Lower lobe of right lung (tissue), 2 donors: ENCODE measurements around the gene RERG. TPM values are rescaled to one million over a fixed set of nuclear protein-coding genes. Genes with fewer than 3 reads are reported as not detected.
A peak's percentile ranks its signal among the peaks of the same experiment; 100 is the strongest.

Source experiments
- ATAC-seq, 2 donors: fragments of 200-7000 bp; cut with Tn5 transposase; one replicate each; pipeline ENCODE4 v1.9.1; 2020 to 2022; ENCODE audit warnings: mild to moderate bottlenecking in 2 of 2, moderate library complexity in 2 of 2
- DNase-seq: peaks from one replicate; pipeline ENCODE4 v3.0.0-alpha.2; 2020
- H3K27ac ChIP-seq: fragments of 200-600 bp; one replicate; pipeline ENCODE4 v1.8.0; 2022
- H3K27me3 ChIP-seq: fragments of 200-600 bp; one replicate; pipeline ENCODE4 v1.8.0; 2022; ENCODE audit warnings: low read depth
- H3K36me3 ChIP-seq: fragments of 200-600 bp; one replicate; pipeline ENCODE4 v1.8.0; 2022; ENCODE audit warnings: mild to moderate bottlenecking
- H3K4me1 ChIP-seq: fragments of 200-600 bp; one replicate; pipeline ENCODE4 v1.8.0; 2022
- H3K4me3 ChIP-seq: fragments of 200-600 bp; one replicate; pipeline ENCODE4 v1.8.0; 2022; ENCODE audit warnings: mild to moderate bottlenecking
- H3K9me3 ChIP-seq: fragments of 200-600 bp; one replicate; pipeline ENCODE4 v1.8.0; 2022
- CTCF ChIP-seq: fragments of 200-600 bp; IDR thresholded peaks from one replicate; pipeline ENCODE4 v1.8.0; 2022; ENCODE audit warnings: antibody characterized with exemption, mild to moderate bottlenecking
- intact Hi-C: fragments of 100-400 bp; cut with DNase I; formaldehyde crosslinking; loops from one replicate; pipeline ENCODE4 v1.11.0; 2022
- long read RNA-seq: library from polyadenylated mRNA; unstranded; transcript quantifications from one replicate; pipeline ENCODE4 v2.0.0, GENCODE V29; 2021
- total RNA-seq: library from RNA; stranded (reverse); fragmentation: NEBNext Ultra II Directional; extraction: Animal tissue kit (Norgen Biotek cat#: 25700); gene quantifications from one replicate; pipeline ENCODE4 v1.2.1, GENCODE V29; 2021
- donor health status: DM: no; HTN: yes; CAD: no; lungs with severe emphysema.

The RERG gene
- 9.0 TPM for total RNA-seq
- long read RNA-seq, transcript RERG-201 (5 exons, 2,264 nt), result major isoform, 16 of 23 reads
- long read RNA-seq, partial matches to known transcripts, result 3 of 23 reads
- long read RNA-seq, other reads (novel, unspliced or antisense), result 3 of 23 reads

GRCh38 chr12:15220915-15221885 is at the start of gene RERG:
Gene RERG, minus strand, starts transcription at chr12:15221417. Its CDS starts 3,928 bp downstream, at chr12:15217489.
- intact Hi-C loops, result no loop called here
- H3K4me1 ChIP-seq, result peaks cover 16% of the 10 kb centered on the region
- peaks cover 7% of the 10 kb centered on the region for H3K27me3 ChIP-seq
- ATAC-seq, result peak; percentile 99 to 100
- peak; percentile 98 for TF ChIP-seq CTCF
- no peaks in the 10 kb centered on the region for H3K9me3 ChIP-seq
- H3K36me3 ChIP-seq, result no peaks in the 10 kb centered on the region
- H3K4me3 ChIP-seq, result peak within 1 kb of the TSS; percentile 60
- peak; percentile 80 for DNase-seq
- peak within 1 kb of the TSS; percentile 85 for H3K27ac ChIP-seq

- Histone ChIP-seq H3K36me3 (no peaks in the 10 kb centered on the region), H3K27me3 (no peaks in the 10 kb centered on the region), H3K4me3 (no peak overlapping the region), H3K9me3 (no peaks in the 10 kb centered on the region), H3K27ac (no peak overlapping the region), H3K4me1 (peaks cover 21% of the 10 kb centered on the region)
- no peak for DNase-seq
- no peak for ATAC-seq
- intact Hi-C loops, result loop anchor here (10.0 kb wide), 1 partner anchor 254 kb away; no protein-coding TSS in a partner anchor
- TF ChIP-seq CTCF, result no peak
These were observed 49.4 kb upstream of the RERG start for GRCh38 chr12:15270591-15270990.

- ATAC-seq (peak; percentile 78 to 79), DNase-seq (no peak)
- Histone ChIP-seq H3K4me3 (no peak overlapping the region), H3K36me3 (no peaks in the 10 kb centered on the region), H3K27ac (no peak overlapping the region), H3K27me3 (no peaks in the 10 kb centered on the region), H3K9me3 (no peaks in the 10 kb centered on the region), H3K4me1 (peaks cover 6% of the 10 kb centered on the region)
- TF ChIP-seq CTCF, result peak; percentile 86
- intact Hi-C loops, result no loop called here
These were observed 47.8 kb upstream of the RERG start for GRCh38 chr12:15268927-15269552.

- Histone ChIP-seq H3K4me1 (no peaks in the 10 kb centered on the region), H3K4me3 (no peak overlapping the region), H3K27me3 (no peaks in the 10 kb centered on the region), H3K27ac (no peak overlapping the region), H3K9me3 (no peaks in the 10 kb centered on the region), H3K36me3 (no peaks in the 10 kb centered on the region)
- TF ChIP-seq CTCF, result no peak
- no peak for DNase-seq
- no peak for ATAC-seq
- intact Hi-C loops, result no loop called here
These were observed 47.1 kb upstream of the RERG start for GRCh38 chr12:15268309-15268708.

- H3K27ac ChIP-seq, result no peak overlapping the region
- H3K36me3 ChIP-seq, result no peaks in the 10 kb centered on the region
- no peaks in the 10 kb centered on the region for H3K9me3 ChIP-seq
- intact Hi-C loops, result no loop called here
- H3K4me1 ChIP-seq, result no peaks in the 10 kb centered on the region
- no peak for TF ChIP-seq CTCF
- no peak overlapping the region for H3K4me3 ChIP-seq
- ATAC-seq (no peak), DNase-seq (no peak)
- H3K27me3 ChIP-seq, result no peaks in the 10 kb centered on the region
These were observed 44.7 kb upstream of the RERG start for GRCh38 chr12:15265875-15266274.
